HepG2 (cell line): ENCODE data around the gene DIS3L2. TPM values are rescaled to one million over a fixed set of nuclear protein-coding genes. Genes with fewer than 3 reads are reported as not detected.

Experiments
- ATAC-seq: fragments of 200-7000 bp; cut with Tn5 transposase; 3 replicates; pipeline ENCODE4 v1.9.1; 2020; ENCODE audit warnings: mild to moderate bottlenecking, moderate library complexity
- BruUV-seq: library from RNA; stranded (reverse); fragments of 400-500 nt; replicated peaks from 2 replicates; lab custom pipeline; 2021; lab: Mats Ljungman, UMichigan
- CTCF ChIA-PET: fragments of 300-600 bp; formaldehyde crosslinking; extraction: SDS; loops from one replicate; lab custom pipeline; 2021; ENCODE audit warnings: low total read pairs, inconsistent platforms, low intra/inter-chr PET ratio; lab: Yijun Ruan, JAX
- POLR2A ChIA-PET: fragments of 350-600 bp; sonication (Branson Sonifier 250); formaldehyde crosslinking; loops from one replicate; lab custom pipeline; 2020; ENCODE audit warnings: antibody characterized with exemption, inconsistent platforms; lab: Yijun Ruan, JAX
- DNase-seq: peaks from one replicate; pipeline ENCODE4 v3.0.0-alpha.2; 2015; ENCODE audit warnings: low spot score
- FAIRE-seq: peaks from 3 replicates; lab custom pipeline; 2011; peaks lifted over from hg19 to GRCh38; lab: Jason Lieb, UNC
- H2AFZ ChIP-seq: one replicate; pipeline ENCODE4 v1.6.1; 2011; ENCODE audit warnings: low read length, inconsistent platforms
- H3K27ac ChIP-seq: fragments of 300-600 bp; 3 replicates; pipeline ENCODE4 v1.8.0; 2011; ENCODE audit warnings: mixed run types, mild to moderate bottlenecking, mixed read lengths, low read length, inconsistent platforms; ENCODE audit not compliant: insufficient read depth; ENCODE audit errors: extremely low read length
- H3K27me3 ChIP-seq, 2 experiments: fragments of 200-600 bp in 1 of 2; 2 replicates in 1 of 2; 3 replicates in 1 of 2; pipeline versions ENCODE4 v1.6.0 to v1.8.0; 2011; ENCODE audit warnings: low read length in 2 of 2, mild to moderate bottlenecking in 2 of 2, moderate library complexity in 2 of 2, inconsistent platforms in 1 of 2; ENCODE audit not compliant: insufficient read depth in 2 of 2, control insufficient read depth in 1 of 2
- H3K36me3 ChIP-seq, 2 experiments: fragments of 200-600 bp in 1 of 2; replicated peaks in 1 of 2; 2 replicates in 1 of 2; 3 replicates in 1 of 2; pipeline versions ENCODE4 v1.5.1 to v1.8.0; 2011; ENCODE audit warnings: low read length in 2 of 2, inconsistent platforms in 1 of 2; ENCODE audit not compliant: insufficient read depth in 2 of 2, control insufficient read depth in 1 of 2
- H3K4me1 ChIP-seq: 2 replicates; pipeline ENCODE4 v1.5.1; 2012; ENCODE audit warnings: low read length, inconsistent platforms; ENCODE audit not compliant: insufficient read depth
- H3K4me2 ChIP-seq: 2 replicates; pipeline ENCODE4 v1.6.0; 2011; ENCODE audit warnings: low read depth, low read length, inconsistent platforms
- H3K4me3 ChIP-seq, 3 experiments: fragments of 200-600 bp in 1 of 3; sonication (generic), shearing (Covaris generic) in 1 of 3; replicated peaks in 1 of 3; 2 replicates each; pipeline ENCODE4 v1.5.1; 2011 to 2016; ENCODE audit warnings: low read length in 3 of 3, inconsistent platforms in 2 of 3, low read depth in 2 of 3, mild to moderate bottlenecking in 2 of 3, control low read depth in 1 of 3, mixed read lengths in 1 of 3; ENCODE audit not compliant: insufficient read depth in 1 of 3
- H3K79me2 ChIP-seq: one replicate; pipeline ENCODE4 v1.6.1; 2011; ENCODE audit warnings: low read length, inconsistent platforms; ENCODE audit not compliant: insufficient read depth
- H3K9ac ChIP-seq: 2 replicates; pipeline ENCODE4 v1.6.0; 2011; ENCODE audit warnings: mild to moderate bottlenecking, low read depth, low read length, inconsistent platforms; ENCODE audit not compliant: insufficient read depth
- H3K9me3 ChIP-seq: 2 replicates; pipeline ENCODE4 v1.5.1; 2012; ENCODE audit warnings: mild to moderate bottlenecking, low read length
- H4K20me1 ChIP-seq: 2 replicates; pipeline ENCODE4 v1.6.0; 2011; ENCODE audit warnings: inconsistent platforms, mild to moderate bottlenecking, low read length, moderate library complexity; ENCODE audit not compliant: insufficient read depth
- ATF6 ChIP-seq: sonication (generic); formaldehyde crosslinking; conservative IDR thresholded peaks from 2 replicates; pipeline ENCODE4 v1.4.0; 2020; ENCODE audit warnings: missing genetic modification reagents
- ATF7-NPFF ChIP-seq: sonication (generic); formaldehyde crosslinking; IDR thresholded peaks from 2 replicates; pipeline ENCODE4 v1.8.1; 2023; ENCODE audit warnings: mild to moderate bottlenecking, low read depth, missing genetic modification reagents, moderate library complexity
- ELF1 ChIP-seq: sonication (generic); formaldehyde crosslinking; IDR thresholded peaks from 2 replicates; pipeline ENCODE4 v1.4.0; 2020; ENCODE audit warnings: missing genetic modification reagents
- FOXJ3 ChIP-seq: sonication (generic); formaldehyde crosslinking; IDR thresholded peaks from 2 replicates; pipeline ENCODE4 v1.4.0; 2020; ENCODE audit warnings: missing genetic modification reagents, mild to moderate bottlenecking, borderline replicate concordance
- GFI1 ChIP-seq: sonication (generic); formaldehyde crosslinking; IDR thresholded peaks from 2 replicates; pipeline ENCODE4 v1.5.0; 2020; ENCODE audit warnings: missing genetic modification reagents, mild to moderate bottlenecking, borderline replicate concordance
- HNRNPH1 ChIP-seq: fragments of 200-400 bp; formaldehyde crosslinking; optimal IDR thresholded peaks from 2 replicates; pipeline ENCODE3; 2017; ENCODE audit warnings: mild to moderate bottlenecking, low read depth, low read length
- KAT8 ChIP-seq: IDR thresholded peaks from 2 replicates; pipeline ENCODE4 v1.6.1; 2016; ENCODE audit warnings: missing genetic modification reagents, missing compliant biosample characterization
- MLX ChIP-seq: IDR thresholded peaks from 2 replicates; pipeline ENCODE4 v1.6.1; 2016
- NFE2L2 ChIP-seq: fragments of 150-350 bp; IDR thresholded peaks from 2 replicates; pipeline ENCODE4 v1.6.1; 2014; ENCODE audit warnings: low read length
- PREB ChIP-seq: sonication (generic); formaldehyde crosslinking; IDR thresholded peaks from 2 replicates; pipeline ENCODE4 v1.4.0; 2020; ENCODE audit warnings: missing genetic modification reagents
- TCF12 ChIP-seq, 2 experiments: fragments of 450-650 bp in 1 of 2; sonication (generic) in 1 of 2; formaldehyde crosslinking in 1 of 2; IDR thresholded peaks; 2 replicates each; pipeline versions ENCODE4 v1.6.1 to v1.8.0; 2017 to 2022; ENCODE audit warnings: antibody characterized with exemption in 1 of 2, mild to moderate bottlenecking in 1 of 2, missing genetic modification reagents in 1 of 2, moderate library complexity in 1 of 2
- U2AF2 ChIP-seq: fragments of 200-400 bp; formaldehyde crosslinking; IDR thresholded peaks from 2 replicates; pipeline ENCODE4 v1.6.1; 2017; ENCODE audit warnings: low read depth, mild to moderate bottlenecking, low read length
- ZKSCAN1 ChIP-seq: fragments of 150-350 bp; IDR thresholded peaks from 2 replicates; pipeline ENCODE4 v1.6.1; 2014; ENCODE audit warnings: low read length
- ZNF580 ChIP-seq: IDR thresholded peaks from 2 replicates; pipeline ENCODE4 v1.6.1; 2016; ENCODE audit warnings: low read depth, borderline replicate concordance
- ZNF781 ChIP-seq: sonication (generic); formaldehyde crosslinking; IDR thresholded peaks from 2 replicates; pipeline ENCODE4 v1.5.1; 2020; ENCODE audit warnings: borderline replicate concordance, mild to moderate bottlenecking, missing genetic modification reagents; ENCODE audit errors: not compliant biosample characterization
- WGBS: methylation state at CpG from one replicate; pipeline ENCODE4 v1.1.6; 2017; ENCODE audit warnings: low lambda C conversion rate; 5-methylcytosine and 5-hydroxymethylcytosine counted together
- in situ Hi-C: cut with HindIII; loops from 2 replicates; pipeline ENCODE4 v1.10.0; 2017; ENCODE audit warnings: low pct_unique_long_range_greater_than_20kb; ENCODE audit not compliant: extremely low pct_ligation_motif_present
- intact Hi-C: fragments of 100-400 bp; cut with micrococcal nuclease; formaldehyde crosslinking; loops from one replicate; pipeline ENCODE4 v1.10.0; 2022; ENCODE audit not compliant: unreplicated experiment
- polyA plus RNA-seq, 8 experiments: library from polyadenylated mRNA; depleted of rRNA in 3 of 8; stranded (reverse) in 7 of 8; unstranded in 1 of 8; fragments of >200 nt; fragmentation: Illumina TruSeq in 4 of 8; extraction: Trizol in 4 of 8; gene quantifications; 2 replicates each; pipeline versions ENCODE4 v1.2.1 to v1.2.3, GENCODE V29; 2011 to 2016; ENCODE audit warnings: low read depth in 4 of 8, missing spikeins in 1 of 8, mixed read lengths in 1 of 8; ENCODE audit not compliant: insufficient read depth in 1 of 8
- total RNA-seq, 5 experiments: library from RNA; depleted of rRNA; stranded (reverse); fragments of >200 nt; fragmentation: Illumina TruSeq; extraction: Trizol; gene quantifications; 2 replicates each; pipeline ENCODE4 v1.2.3, GENCODE V29; 2016; ENCODE audit warnings: low read depth in 1 of 5

The DIS3L2 gene
- total and polyA plus RNA-seq, 2 of the 13 experiments (the other 11 are each of a cell fraction or from before 2014, with no cell fraction given) = 7.0 to 23.9 TPM

GRCh38 chr2:232213176-232213575 is 251.7 kb downstream of the DIS3L2 start:
- H3K4me3 ChIP-seq = no peak overlapping the region
- TF ChIP-seq ZNF580 (CRISPR knock-in tag) (no peak), TCF12 (IDR thresholded peaks at IDR 0.05) (no peak), TCF12 (CRISPR knock-in tag; IDR thresholded peaks at IDR 0.05) (no peak), GFI1 (no peak), ZNF781 (CRISPR knock-in tag) (no peak)
- TF ChIP-seq, all 625 proteins: peak for 0

GRCh38 chr2:232214053-232214452 is 252.5 kb downstream of the DIS3L2 start:
- ATAC-seq (no peak), DNase-seq (no peak), FAIRE-seq (no peak)
- H3K4me1 ChIP-seq = no peaks in the 10 kb centered on the region
- no peaks in the 10 kb centered on the region for H3K27me3 ChIP-seq
- no TSS peak for BruUV-seq
- POLR2A ChIA-PET = no interaction called here
- no peak overlapping the region for H2AFZ ChIP-seq
- intact Hi-C loops = no loop called here
- no peak overlapping the region for H3K27ac ChIP-seq
- peaks cover 6 to 15% of the 10 kb centered on the region in 2 experiments; a peak in 3 of 5 replicates for H3K36me3 ChIP-seq
- CTCF ChIA-PET = no interaction called here
- 93% methylated on average over 5 of the region's 5 CpGs for WGBS
- in situ Hi-C loops = no loop called here
- H3K9ac ChIP-seq = no peak overlapping the region
- H3K79me2 ChIP-seq = no peaks in the 10 kb centered on the region
- H3K4me2 ChIP-seq = no peak overlapping the region
- no peaks in the 10 kb centered on the region for H3K9me3 ChIP-seq
- H3K4me3 ChIP-seq = no peak overlapping the region
- TF ChIP-seq KAT8 (CRISPR knock-in tag) = no peak
- TF ChIP-seq MLX (CRISPR knock-in tag) = no peak
- no peak for TF ChIP-seq ZKSCAN1
- TF ChIP-seq PREB (CRISPR knock-in tag) = no peak
- TF ChIP-seq ATF7-NPFF (CRISPR knock-in tag) = no peak
- no peak for TF ChIP-seq ELF1
- TF ChIP-seq NFE2L2 = no peak
- no peak for TF ChIP-seq ATF6 (CRISPR knock-in tag)
- TF ChIP-seq U2AF2 = no peak
- TF ChIP-seq FOXJ3 = no peak
- TF ChIP-seq HNRNPH1 = no peak
- H4K20me1 ChIP-seq = no peaks in the 10 kb centered on the region

More at GRCh38 chr2:232213176-232213575, 251.7 kb downstream of the DIS3L2 start:
- peaks cover 6 to 15% of the 10 kb centered on the region in 2 experiments; a peak in 3 of 5 replicates for H3K36me3 ChIP-seq
- no peaks in the 10 kb centered on the region for H3K4me1 ChIP-seq
- no peak overlapping the region for H3K27ac ChIP-seq
- CTCF ChIA-PET = no interaction called here
- H4K20me1 ChIP-seq = no peaks in the 10 kb centered on the region
- no peaks in the 10 kb centered on the region for H3K9me3 ChIP-seq
- in situ Hi-C loops (no loop called here), intact Hi-C loops (no loop called here)
- ATAC-seq (no peak), FAIRE-seq (no peak), DNase-seq (no peak)
- WGBS = 92% methylated on average over 2 of the region's 2 CpGs
- no TSS peak for BruUV-seq
- no peak overlapping the region for H3K4me2 ChIP-seq
- no peak overlapping the region for H3K9ac ChIP-seq
- no peak overlapping the region for H2AFZ ChIP-seq
- no peaks in the 10 kb centered on the region for H3K79me2 ChIP-seq
- no peaks in the 10 kb centered on the region for H3K27me3 ChIP-seq
- POLR2A ChIA-PET = no interaction called here
